GM19238 (cell line): ENCODE results near the gene ACOT12.
"Not testable (repeated sequence)": the region's sequence is repeated elsewhere in the genome, so short reads cannot be mapped to it uniquely, and the experiment has no call there.

ENCODE experiments used
- DNase-seq: peaks from one replicate; pipeline ENCODE4 v3.0.0; 2011; ENCODE audit warnings: low spot score; ENCODE audit not compliant: insufficient read length

The ACOT12 gene

DNA sequence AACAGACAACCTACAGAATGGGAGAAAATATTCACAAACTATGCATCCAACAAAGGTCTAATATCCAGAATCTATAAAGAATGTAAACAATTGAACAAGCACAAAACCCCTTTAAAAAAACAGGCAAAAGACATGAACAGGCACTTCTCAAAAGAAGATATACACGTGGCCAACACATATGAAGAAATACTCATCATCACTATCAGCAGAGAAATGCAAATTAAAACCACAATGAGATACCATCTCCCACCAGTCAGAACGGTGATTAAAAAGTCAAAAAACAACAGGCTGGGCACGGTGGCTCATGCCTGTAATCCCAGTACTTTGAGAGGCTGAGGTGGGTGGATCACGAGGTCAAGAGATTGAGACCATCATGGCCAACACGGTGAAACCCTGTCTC is 99.9 kb downstream of the ACOT12 start:
- not testable (repeated sequence) for DNase-seq

GRCh38 chr5:81292130-81292529 is 101.8 kb downstream of the ACOT12 start:
- DNase-seq, result no peak

GRCh38 chr5:81290146-81290545 is 103.8 kb downstream of the ACOT12 start:
- DNase-seq, result no peak

DNA sequence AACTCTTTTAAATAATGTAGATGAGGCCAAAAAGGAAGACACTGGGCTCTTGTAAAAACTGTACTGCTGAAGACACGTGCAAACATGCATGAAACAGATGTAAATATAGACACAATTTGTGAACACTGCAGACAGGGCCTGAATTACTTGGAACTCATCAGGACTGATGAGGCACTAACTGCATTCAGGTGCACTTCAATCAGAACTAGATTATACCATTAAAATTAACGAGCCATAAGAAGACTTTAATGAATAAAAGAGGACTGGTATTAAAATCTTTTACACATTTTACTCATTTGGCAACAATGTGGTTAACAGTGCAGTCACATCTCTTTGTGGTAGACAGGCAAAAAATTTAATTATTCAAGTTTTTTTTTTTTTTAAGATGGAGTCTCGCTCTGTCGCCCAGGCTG is 105.9 kb downstream of the ACOT12 start:
- no peak for DNase-seq

DNA sequence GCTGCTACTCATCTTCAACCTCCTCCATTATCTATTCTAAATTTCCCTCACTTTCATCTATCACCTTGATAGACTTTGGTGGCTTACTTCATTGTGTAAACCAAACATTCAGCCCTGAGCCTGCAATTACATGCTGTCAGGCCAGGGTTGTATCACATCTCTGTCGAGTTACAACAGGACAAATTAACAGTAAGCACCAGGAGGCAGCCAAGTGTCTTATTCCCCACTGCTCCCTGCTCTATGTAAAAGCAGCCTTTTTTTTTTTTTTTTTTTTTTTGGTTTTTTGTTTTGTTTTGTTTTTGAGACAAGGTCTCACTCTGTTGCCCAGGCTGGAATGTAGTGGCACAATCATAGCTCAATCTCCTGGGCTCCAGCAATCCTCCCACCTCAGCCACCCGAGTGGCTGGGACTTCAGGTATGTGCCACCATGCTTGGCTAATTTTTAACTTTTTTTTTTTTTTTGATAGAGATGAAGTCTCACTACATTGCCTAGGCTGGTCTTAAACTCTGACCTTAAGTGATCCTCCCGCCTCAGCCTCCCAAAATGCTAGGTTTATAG is 107.8 kb downstream of the ACOT12 start:
- no peak for DNase-seq

DNA sequence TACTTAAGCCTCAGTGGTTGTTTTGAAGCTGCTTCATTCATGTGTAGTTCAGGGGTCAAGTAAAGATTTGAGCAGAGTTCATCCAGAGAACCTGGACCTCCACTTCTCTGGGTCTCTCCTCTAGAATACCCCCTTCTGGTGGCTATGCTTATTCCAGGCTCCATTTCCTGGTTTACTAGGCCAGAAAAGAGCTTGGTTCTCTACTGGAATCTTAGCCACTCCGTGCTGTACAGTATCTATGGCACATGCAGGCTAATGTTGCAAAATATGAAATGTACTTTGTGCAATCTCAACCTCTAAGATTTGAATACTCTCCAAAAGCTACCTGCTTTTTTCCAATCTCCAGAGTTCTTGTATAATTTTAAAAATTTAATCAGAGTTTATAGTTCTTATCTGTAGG is 110.0 kb downstream of the ACOT12 start:
- no peak for DNase-seq
